ENCODE data around the gene KIRREL3.

KIRREL3 gene

GRCh38 chr11:126407101-126407521 is 593.5 kb downstream of the KIRREL3 start:
- TF ChIP-seq CTCF (IDR thresholded peaks at IDR 0.05; ENCODE audit: borderline replicate concordance, insufficient read depth, low read depth, low read length) = no peak
- no peak overlapping the region for H3K4me3 ChIP-seq (ENCODE audit: low read depth, low read length)

- no peak for TF ChIP-seq CTCF (IDR thresholded peaks at IDR 0.05; ENCODE audit: borderline replicate concordance, insufficient read depth, low read depth, low read length)
Measured at GRCh38 chr11:126406368-126406767, 594.2 kb downstream of the KIRREL3 start.

GRCh38 chr11:126405906-126406305 is 594.7 kb downstream of the KIRREL3 start:
- H3K4me3 ChIP-seq (ENCODE audit: low read depth, low read length) = no peak overlapping the region
- no peak for TF ChIP-seq CTCF (IDR thresholded peaks at IDR 0.05; ENCODE audit: borderline replicate concordance, insufficient read depth, low read depth, low read length)

More at GRCh38 chr11:126406368-126406767, 594.2 kb downstream of the KIRREL3 start:
- H3K4me3 ChIP-seq (ENCODE audit: low read depth, low read length) = no peak overlapping the region

GRCh38 chr11:126405374-126405773 is 595.2 kb downstream of the KIRREL3 start:
- H3K4me3 ChIP-seq (ENCODE audit: low read depth, low read length) = no peak overlapping the region
- no peak for TF ChIP-seq CTCF (IDR thresholded peaks at IDR 0.05; ENCODE audit: borderline replicate concordance, insufficient read depth, low read depth, low read length)

GRCh38 chr11:126404367-126404766 is 596.2 kb downstream of the KIRREL3 start:
- TF ChIP-seq CTCF (IDR thresholded peaks at IDR 0.05; ENCODE audit: borderline replicate concordance, insufficient read depth, low read depth, low read length) = no peak
- no peak overlapping the region for H3K4me3 ChIP-seq (ENCODE audit: low read depth, low read length)

GRCh38 chr11:126403658-126404057 is 596.9 kb downstream of the KIRREL3 start:
- no peak for TF ChIP-seq CTCF (IDR thresholded peaks at IDR 0.05; ENCODE audit: borderline replicate concordance, insufficient read depth, low read depth, low read length)
- H3K4me3 ChIP-seq (ENCODE audit: low read depth, low read length) = no peak overlapping the region

- no peak overlapping the region for H3K4me3 ChIP-seq (ENCODE audit: low read depth, low read length)
- no peak for TF ChIP-seq CTCF (IDR thresholded peaks at IDR 0.05; ENCODE audit: borderline replicate concordance, insufficient read depth, low read depth, low read length)
Measured at GRCh38 chr11:126403022-126403581, 597.5 kb downstream of the KIRREL3 start.

All from GM12875 (cell line).